NCI-H446 treated with DMSO at 0.1 percent for 48 hours (cell line): Measurements from ENCODE around the gene BTBD19.
"Not testable (repeated sequence)": the region's sequence is repeated elsewhere in the genome, so short reads cannot be mapped to it uniquely, and the experiment has no call there.

Source experiments
- DNase-seq: peaks from one replicate; lab custom pipeline; 2025; lab: John Stamatoyannopoulos, UW

Gene BTBD19

DNA sequence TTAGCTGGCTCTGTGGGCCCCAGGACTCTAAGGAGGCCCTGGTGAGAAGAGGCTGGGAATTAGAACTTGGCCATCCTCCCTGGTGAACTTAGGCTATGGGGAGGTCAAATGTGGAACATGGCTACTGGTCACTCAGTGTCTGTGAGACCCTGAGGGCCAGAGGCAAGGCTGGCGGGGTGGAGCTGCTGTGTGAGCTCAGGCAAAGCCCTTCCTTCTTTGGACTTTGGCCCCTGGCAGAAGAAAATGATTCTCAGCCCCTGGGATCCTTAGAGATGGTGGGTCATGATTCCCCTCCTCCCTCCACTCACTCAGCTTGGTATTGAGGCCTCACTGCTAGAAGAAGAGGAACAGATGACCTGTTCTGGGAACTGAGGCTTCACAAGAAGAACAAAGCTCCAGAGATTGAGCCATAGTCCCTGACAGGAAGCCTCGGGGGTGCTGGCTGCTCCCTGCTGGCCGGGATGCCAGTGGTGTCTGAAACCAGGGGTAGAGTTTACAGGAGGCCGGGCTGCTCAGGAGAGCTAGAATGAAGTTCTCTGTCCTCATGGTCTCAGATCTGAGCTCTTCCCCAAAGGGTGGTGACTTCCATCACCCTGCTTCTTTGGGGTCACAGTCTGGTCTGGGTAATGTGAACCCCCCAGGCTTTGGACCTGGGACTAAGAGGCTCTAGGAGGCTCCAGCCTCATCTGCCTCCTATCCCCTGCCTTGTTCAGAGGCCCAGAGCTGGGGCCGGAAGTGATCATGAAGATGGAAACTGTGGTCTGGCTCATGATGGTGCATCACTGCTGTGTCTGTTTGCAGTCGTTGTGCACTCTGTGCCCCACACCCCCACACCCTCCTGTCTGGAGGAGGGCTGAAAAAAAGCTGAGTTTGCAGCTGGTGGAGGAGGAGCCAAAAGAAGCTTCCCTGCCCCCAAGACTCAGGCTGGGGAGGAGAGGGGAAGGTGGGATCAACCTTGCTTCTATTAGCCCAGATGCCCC is 905 bp downstream of the BTBD19 start:
- no peak for DNase-seq

DNA sequence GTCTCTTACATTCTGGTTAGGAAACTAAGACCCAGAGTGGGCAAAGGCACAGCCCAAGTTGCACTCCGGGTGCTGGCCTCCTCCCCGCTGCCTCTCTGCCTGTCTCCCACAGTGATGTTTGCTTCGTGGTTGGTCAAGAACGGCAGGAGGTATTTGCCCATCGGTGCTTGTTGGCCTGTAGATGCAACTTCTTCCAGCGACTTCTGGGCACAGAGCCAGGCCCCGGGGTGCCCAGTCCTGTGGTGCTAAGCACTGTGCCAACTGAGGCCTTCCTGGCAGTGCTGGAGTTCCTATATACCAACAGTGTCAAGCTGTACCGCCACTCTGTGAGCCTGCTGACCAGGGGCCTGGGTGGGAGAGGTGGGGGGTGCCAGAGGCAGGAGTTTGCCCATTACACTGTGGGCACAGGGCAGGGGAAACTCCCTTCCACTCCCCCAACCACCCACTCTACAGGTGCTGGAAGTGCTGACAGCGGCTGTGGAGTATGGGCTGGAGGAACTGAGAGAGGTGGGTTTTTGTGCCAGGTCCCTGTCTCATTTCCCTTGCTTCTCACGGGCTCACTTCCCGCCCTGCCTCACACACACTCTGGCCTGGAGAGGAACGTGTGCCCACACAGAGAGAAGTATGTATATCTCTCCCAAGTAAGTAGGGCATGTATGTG is 1.9 kb downstream of the BTBD19 start:
- DNase-seq: peak; percentile 86

DNA sequence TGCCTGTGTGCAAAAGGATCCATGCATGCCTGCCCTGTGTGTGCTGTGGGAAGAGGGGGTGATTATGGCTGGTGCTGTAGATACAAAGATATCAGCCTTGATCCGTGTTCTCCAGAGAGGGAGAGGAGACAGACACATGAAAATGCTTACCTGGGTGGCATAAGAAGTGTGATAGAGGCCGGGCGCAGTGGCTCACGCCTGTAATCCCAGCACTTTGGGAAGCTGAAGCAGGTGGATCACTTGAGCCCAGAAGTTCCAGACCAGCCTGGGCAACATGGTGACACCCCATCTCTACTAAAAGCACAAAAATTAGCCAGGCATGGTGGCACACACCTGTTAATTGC is 2.4 kb downstream of the BTBD19 start:
- DNase-seq: not testable (repeated sequence)

DNA sequence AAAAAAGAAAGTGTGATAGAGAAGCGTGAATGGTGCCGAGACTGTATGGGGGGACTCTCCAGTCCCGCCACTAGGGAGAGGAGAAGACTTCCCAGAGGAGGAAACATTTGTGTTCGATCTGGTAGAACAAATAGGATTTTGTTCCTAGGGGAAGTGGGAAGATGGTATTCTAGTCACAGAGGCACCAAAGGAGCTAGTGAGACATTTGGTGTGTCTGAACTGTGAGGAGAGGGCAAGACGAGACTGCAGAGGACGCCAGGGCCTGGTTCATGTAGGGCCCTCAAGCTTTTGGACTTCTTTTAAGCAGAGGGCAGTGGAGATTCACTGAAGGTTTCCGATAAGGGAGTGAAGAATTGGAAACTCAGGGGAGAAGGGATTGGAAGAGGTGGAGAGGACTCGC is 2.9 kb downstream of the BTBD19 start:
- no peak for DNase-seq

DNA sequence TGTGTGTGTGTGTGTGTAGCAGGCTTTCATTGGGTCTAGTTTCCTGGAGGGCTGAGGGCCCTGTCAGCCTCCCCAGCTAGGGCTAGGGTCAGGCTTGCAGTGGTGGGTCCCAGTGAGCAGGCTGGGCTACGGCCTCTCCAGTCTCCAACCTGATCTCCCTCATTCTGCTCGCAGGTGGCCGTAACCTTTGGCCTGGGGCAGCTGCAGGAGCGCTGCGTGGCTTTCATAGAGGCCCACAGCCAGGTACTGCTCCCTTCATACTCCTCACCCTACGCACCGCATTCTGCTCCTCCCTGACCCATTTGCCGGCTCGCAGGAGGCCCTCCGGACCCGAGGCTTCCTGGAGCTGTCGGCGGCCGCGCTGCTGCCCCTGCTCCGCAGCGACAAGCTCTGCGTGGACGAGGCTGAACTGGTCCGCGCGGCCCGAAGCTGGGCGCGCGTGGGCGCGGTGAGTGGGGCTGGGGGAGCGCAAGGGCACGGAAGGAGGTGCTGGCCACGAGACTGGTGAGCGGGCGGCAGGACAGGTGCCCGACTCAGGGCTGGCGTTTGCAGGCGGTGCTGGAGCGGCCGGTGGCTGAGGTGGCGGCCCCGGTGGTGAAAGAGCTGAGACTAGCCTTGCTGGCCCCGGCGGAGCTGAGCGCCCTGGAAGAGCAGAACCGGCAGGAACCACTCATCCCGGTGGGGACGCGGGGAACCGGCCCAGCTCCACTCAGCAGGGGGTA is 4.7 kb downstream of the BTBD19 start:
- DNase-seq: no peak

DNA sequence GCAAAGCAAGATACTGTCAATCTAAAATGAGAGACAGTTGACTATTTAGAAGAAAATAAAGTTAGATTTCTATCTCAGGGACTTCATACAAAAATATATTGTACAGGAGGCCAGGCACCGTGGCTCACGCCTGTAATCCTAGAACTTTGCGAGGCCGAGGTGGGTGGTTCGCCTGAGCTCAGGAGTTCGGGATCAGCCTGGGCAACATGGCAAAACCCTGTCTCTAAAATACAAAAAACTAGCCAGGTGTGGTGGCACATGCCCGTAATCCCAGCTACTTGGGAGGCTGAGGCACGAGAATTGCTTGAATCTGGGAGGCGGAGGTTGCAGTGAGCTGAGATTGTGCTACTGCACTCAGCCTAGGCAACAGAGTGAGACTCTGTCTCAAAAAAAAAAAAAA is 7.6 kb downstream of the BTBD19 start:
- not testable (repeated sequence) for DNase-seq

DNA sequence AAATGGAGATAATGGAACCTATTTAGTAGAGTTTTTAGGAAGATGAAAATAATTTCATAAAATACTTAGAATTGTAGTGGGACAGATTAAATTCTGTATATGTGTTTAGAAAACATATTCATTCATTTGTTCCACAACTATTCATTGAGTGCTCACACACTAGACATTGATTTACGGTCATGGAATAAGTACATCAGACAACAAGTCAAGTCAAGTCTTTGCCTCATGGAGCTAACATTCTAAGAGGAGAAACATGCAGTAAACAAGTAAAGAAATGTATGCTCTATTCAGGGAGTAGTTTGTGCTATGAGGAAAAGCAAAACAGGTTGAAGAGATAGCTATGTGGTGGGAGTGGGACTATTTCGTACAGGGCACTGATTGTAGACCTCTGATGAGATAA is 9.0 kb downstream of the BTBD19 start:
- no peak for DNase-seq

DNA sequence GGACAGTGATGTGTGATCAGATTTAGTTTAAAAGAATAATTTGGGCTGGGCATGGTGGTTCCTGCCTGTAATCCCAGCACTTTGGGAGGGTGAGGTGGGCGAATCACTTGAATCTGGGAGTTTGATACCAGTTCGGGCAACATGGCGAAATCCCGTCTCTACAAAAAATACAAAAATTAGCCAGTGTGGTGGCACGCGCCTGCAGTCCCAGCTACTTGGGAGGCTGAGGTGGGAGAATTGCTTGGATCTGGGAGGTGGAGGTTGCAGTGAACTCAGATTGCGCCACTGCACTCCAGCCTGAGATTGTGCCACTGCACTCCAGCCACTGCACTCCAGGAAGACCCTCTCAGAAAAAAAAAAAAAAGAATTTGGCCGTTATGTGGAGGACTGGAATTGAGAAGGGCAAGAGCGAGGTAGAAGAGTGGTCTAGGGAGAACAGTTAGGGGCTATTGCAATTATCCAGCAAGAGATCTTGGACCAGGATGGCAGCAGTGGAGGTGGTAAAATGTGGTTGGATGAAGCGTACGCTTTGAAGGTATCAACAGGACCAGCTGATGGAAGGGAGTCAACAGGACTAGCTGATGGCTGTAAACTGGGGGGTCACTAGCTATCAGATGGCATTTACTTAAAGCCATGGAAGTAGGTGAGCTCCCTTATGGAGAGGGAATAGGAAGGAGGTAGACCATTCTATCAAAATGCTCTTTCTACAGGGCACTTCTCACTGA is 9.6 kb downstream of the BTBD19 start:
- DNase-seq: no peak

DNA sequence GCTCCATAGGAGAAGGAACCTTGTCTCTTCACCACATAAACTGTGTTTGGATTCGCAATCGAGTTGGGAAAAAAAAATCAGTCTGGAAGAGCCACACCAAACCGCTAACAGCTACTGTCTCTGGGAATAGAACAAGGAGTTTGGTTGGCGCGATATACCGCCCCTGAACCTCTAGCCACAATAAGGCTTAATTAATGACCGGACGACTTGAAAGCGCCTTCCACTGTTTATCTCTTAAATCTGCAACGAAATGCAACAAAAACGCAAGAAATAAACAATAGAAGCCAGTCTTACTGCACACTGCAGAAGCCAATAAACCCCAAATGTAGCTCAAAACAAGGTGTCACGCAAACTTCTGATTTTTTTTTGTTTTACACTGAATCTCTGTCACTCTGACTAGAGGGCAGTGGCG is 10.9 kb downstream of the BTBD19 start:
- DNase-seq: no peak

DNA sequence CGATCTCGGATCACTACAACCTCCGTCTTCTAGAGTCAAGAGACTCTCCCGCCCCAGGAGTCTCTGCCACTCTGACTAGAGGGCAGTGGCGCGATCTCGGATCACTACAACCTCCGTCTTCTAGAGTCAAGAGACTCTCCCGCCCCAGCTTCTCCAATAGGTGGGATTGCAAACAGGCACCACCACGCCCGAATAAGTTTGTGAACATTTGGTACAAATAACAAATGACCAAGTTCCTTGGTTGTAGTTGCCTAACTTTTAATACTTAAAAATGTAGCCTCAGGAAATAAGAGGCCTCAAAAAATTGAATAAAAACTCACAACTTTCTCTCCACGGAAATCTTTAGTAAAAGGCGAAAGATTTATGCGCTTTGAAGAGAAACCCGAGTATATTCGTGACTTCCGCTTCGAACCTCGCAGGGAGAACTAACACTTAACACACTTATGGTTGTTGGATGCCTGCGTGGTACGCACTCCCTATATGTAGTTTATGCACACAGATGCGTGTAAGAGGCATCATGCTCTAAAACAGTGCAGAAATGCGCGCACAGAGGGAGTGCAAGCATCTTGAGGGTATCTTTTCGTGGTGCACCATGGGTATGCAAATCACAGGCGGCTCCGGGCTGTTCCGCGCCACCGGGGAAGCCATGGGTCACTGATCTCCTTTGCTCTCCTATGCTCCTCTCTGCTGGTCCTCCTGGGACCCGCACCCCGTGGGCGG is 11.4 kb downstream of the BTBD19 start:
- DNase-seq: no peak

DNA sequence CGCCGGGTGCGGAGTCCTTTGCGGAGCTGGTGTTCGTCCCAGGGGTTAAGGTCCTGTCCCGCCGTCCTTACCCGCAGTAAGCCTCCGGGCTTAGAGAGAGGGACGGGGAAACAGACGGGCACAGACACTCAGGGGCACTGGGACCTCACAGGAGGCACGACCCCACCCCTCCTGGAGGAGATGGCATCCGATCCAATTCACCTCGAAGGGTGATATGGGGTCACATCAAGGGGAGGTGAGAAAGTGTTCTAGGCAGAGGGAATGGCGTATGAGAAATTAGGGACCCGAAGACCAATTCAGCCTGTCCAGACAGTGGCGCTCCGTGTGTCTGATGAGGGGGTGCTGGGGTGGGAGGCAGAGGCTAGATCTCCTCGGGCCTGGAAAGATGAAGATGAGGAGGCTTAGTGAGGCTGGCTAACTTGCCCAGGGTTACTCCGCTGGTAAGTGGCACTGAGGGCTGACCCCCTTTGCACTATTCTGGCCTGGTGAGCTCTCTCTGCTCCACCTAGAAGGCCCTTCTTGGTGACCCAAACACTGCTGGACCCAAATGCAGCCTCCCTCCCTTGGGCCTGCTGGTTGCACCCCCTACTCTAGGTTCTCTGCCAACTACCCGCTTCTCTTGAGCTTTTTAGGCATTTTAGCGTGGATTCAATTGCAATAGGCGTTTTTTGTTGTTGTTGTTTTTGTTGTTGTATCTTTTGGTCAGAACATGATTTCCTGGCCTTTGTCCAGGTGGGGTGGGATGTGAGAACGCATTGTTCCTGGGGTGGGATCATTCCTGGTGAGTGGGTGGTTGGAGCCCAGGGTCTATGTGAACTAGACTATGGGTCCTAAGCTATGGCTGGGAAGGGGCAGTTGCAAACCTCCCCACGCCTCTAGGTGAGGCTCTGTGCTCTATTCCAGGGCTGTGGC is 12.3 kb downstream of the BTBD19 start:
- no peak for DNase-seq

DNA sequence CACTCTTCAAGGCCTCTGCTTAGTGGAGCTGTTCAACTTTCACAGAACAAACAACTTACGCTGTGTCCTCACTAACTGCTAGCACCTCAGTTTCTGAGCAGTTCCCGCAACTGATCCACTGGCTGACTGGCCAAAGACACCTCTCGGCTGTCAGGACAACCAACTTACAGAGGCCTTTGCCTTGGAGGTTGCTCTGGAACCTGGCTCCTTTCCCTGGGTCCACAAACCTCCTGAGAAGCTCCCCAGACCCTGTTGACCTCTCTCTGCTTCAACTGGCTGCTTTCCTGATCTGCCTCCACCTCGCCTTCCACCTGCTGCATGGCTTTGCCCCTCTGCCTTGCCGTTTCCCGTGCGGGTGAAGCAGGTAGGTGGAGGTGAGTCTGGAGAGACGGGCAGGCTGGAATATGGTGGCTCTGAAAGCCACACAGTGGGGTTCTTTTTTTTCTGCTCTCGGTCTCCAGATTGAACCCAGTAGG is 13.0 kb downstream of the BTBD19 start:
- no peak for DNase-seq

DNA sequence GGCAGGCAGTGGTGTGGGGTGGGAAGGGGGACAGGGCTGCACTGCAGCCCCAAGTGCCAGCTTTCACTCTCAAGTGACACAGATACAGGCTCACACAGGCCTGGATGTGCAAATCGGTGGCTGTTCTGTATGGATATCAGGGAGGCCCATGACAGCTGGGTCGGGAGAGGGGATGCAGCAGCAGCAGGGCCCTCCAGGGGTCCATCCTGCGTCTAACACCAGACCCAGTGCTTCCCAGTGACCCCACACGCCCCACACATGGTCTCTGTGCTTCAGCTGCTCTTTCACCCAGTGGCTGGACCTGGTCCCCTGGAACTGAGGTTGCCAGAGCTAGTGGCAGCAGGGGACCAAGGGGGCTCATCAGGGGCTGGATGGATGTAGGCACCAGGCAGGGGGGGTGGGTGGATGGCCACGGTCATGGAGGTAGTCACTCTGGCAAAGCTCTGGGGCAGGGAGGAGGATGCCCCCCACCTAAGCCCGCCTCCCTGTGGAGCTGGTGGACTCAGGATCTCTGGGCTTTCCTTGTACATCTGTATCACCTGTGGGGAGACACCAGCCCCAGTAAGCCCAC is 13.9 kb downstream of the BTBD19 start:
- no peak for DNase-seq

DNA sequence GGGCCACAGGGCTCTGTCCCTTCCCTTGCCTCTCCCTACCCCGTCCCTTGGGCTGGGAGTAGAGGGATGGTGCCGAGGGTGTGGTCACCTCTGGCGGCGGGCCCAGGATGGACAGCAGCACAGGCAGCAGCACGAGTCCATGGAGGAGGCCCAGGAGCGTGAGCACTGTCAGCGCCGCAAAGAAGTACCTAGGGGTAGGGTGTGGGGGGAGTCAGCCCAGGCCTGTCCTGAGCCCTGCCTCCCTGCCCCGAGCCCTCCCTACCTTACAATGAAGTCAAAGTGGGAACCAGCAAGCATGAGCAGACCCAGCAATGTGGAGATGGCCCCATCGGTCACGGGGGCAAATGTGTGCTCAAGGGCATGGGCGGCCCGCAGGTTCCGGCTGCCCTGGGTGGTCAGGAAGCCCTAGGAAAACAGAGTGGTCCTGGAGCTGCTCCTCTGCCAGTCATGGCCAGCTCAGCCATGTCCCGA is 14.7 kb downstream of the BTBD19 start:
- no peak for DNase-seq

DNA sequence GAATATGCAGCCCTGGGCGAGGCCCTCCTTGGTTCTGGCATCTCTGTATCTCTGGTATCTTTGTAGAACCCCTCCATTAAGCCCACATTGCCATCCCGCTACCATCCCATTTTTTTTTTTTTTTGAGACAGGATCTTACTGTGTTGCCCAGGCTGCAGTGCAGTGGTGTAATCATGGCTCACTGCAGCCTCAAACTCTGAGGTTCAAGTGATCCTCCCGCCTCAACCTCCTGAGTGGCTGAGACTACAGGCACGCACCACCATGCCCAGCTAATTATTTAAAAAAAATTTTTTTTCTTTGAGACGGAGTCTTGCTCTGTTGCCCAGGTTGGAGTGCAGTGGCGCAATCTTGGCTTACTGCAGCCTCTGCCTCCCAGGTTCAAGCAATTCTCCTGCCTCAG is 16.1 kb downstream of the BTBD19 start:
- DNase-seq: not testable (repeated sequence)

DNA sequence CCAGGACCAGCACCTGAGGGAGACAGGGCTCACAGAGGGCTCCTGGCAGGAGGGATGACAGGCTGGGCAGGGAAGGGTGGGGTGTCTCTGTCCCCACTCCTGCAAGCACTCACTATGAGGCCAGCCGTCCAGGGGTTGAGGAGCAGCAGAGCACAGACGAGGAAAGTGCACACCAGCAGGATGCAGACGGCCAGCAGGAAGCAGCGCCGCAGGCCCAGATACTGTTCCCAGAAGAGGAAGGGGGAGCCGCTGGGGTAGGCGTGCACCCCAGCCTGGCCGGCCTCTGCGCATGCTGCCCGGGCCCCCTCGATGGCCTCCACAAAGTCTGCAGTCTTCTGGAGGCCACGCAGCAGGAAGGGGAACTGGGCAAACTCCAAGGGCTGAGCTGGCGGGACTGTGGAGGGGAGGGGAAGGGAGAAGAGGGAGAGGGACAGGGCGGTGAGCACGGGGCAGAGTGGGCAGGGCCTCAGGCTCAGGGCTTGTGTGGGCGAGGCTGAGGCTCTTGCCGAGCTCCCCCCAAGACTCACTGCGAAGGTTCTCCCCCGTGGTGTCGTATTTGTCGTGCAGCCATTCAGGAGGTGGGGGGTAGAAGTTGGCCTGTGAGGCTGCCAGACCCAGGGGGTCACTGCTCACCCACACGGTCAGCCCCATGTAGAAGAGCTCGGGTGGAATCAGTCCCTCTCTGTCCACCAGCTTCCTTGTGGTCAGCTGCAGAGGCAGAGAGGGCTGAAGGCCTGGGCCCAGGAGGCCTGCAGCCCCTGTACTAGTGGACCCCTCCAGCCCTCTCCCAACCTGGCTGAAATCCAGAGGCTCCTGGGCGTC is 18.3 kb downstream of the BTBD19 start:
- no peak for DNase-seq

DNA sequence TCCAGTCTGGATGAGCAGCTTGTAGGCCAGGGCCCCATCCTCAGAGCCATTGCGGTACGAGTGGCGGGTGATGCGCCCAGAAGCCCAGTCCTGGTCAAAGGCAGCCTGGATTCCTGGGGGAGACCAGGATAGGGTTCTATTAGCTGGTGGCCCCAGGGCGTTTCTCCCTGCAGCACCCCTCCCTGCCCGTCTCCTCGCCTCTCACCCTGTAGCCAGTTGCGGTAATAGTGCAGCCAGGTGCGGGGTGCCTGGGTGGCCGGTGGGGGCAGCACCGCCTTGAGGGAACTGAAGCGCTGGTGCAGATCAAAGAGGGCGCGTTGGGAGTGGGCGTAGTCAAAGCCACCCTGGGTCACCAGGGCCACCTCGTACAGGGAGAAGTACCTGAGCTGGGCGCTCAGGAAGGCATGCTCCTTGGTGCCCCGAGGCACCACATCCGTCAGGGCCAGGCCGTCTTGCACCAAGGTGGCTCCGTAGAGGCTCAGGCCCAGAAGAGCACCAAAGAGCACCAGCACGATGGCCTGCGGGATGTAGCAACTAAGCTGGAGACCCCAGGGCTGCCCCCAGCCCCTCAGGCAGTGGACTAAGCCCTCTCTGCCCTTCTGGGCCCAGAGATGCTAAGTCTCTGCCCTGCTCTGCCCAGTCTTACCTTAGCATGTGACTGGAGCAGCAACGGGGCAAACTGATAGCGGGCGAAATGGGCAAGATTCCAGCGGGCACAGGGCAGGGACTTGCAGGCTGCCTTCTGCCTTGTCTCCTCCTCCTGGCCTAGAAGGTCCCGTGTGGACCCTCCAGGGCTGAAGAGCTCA is 19.1 kb downstream of the BTBD19 start:
- DNase-seq: no peak
